HCT116 (cell line): ENCODE data around the gene WNT3A. TPM values are rescaled to one million over a fixed set of nuclear protein-coding genes. Genes with fewer than 3 reads are reported as not detected.

Source experiments
- ATAC-seq: fragments of 200-7000 bp; cut with Tn5 transposase; 2 replicates; pipeline ENCODE4 v1.9.1; 2020; ENCODE audit warnings: mild to moderate bottlenecking, moderate library complexity
- BruUV-seq: library from RNA; stranded (reverse); fragments of 400-500 nt; replicated peaks from 2 replicates; lab custom pipeline; 2021; lab: Mats Ljungman, UMichigan
- CTCF ChIA-PET: fragments of 300-600 bp; sonication (Branson Sonifier 250); formaldehyde crosslinking; loops from one replicate; lab custom pipeline; 2021; ENCODE audit warnings: antibody characterized with exemption; lab: Charles Lee
- POLR2A ChIA-PET: fragments of 300-600, 350-600 bp; sonication (Branson Sonifier 250); formaldehyde crosslinking; loops from one replicate; lab custom pipeline; 2021; ENCODE audit warnings: antibody characterized with exemption; lab: Charles Lee
- RAD21 ChIA-PET, 2 experiments: fragments of 300-600 bp; sonication (Branson Sonifier 250); formaldehyde crosslinking; loops; one replicate each; lab custom pipeline; 2023; ENCODE audit warnings: low total read pairs in 2 of 2; ENCODE audit not compliant: uncharacterized antibody in 2 of 2, unreplicated experiment in 2 of 2, low non-redundant PET in 1 of 2; lab: Charles Lee
- DNase-seq: peaks from one replicate; pipeline ENCODE4 v3.0.0-alpha.2; 2010; ENCODE audit warnings: low read depth, low spot score
- H2AFZ ChIP-seq: fragments of 200-600 bp; shearing (Covaris generic), sonication (generic); 2 replicates; pipeline ENCODE4 v1.6.1; 2017; ENCODE audit warnings: low read depth, mixed run types, mixed read lengths, antibody characterized with exemption, low read length; ENCODE audit not compliant: poor library complexity, severe bottlenecking
- H3K27ac ChIP-seq: 2 replicates; pipeline ENCODE4 v1.5.1; 2012; ENCODE audit warnings: low read depth, low read length
- H3K27me3 ChIP-seq: fragments of 200-600 bp; sonication (generic); 2 replicates; pipeline ENCODE4 v1.6.1; 2016; ENCODE audit warnings: mixed run types, low read length, mixed read lengths; ENCODE audit not compliant: insufficient read depth
- H3K36me3 ChIP-seq, 2 experiments: fragments of 200-500 bp in 1 of 2; fragments of 200-600 bp in 1 of 2; sonication (Bioruptor generic) in 1 of 2; sonication (generic) in 1 of 2; 2 replicates each; pipeline versions ENCODE4 v1.5.1 to v1.6.1; 2014 to 2016; ENCODE audit warnings: low read length in 2 of 2, inconsistent platforms in 1 of 2, mixed read lengths in 1 of 2, mixed run types in 1 of 2; ENCODE audit not compliant: insufficient read depth in 2 of 2, control insufficient read depth in 1 of 2
- H3K4me1 ChIP-seq, 2 experiments: fragments of 200-600 bp in 1 of 2; sonication (generic) in 1 of 2; 2 replicates each; pipeline versions ENCODE4 v1.5.1 to v1.6.1; 2012 to 2017; ENCODE audit warnings: low read length in 2 of 2, inconsistent platforms in 1 of 2, mild to moderate bottlenecking in 1 of 2, mixed read lengths in 1 of 2, mixed run types in 1 of 2, moderate library complexity in 1 of 2; ENCODE audit not compliant: insufficient read depth in 2 of 2, control insufficient read depth in 1 of 2
- H3K4me2 ChIP-seq: fragments of 200-600 bp; sonication (generic); 2 replicates; pipeline ENCODE4 v1.6.1; 2017; ENCODE audit warnings: mixed run types, low read length, mixed read lengths
- H3K4me3 ChIP-seq, 2 experiments: fragments of 200-600 bp in 1 of 2; sonication (generic) in 1 of 2; replicated peaks in 1 of 2; 2 replicates each; pipeline ENCODE4 v1.5.1; 2011 to 2016; ENCODE audit warnings: low read length in 2 of 2, control low read depth in 1 of 2, low read depth in 1 of 2, mild to moderate bottlenecking in 1 of 2, mixed read lengths in 1 of 2, mixed run types in 1 of 2
- H3K79me2 ChIP-seq: fragments of 200-600 bp; sonication (generic); 2 replicates; pipeline ENCODE4 v1.6.1; 2017; ENCODE audit warnings: mild to moderate bottlenecking, mixed run types, low read length, moderate library complexity, mixed read lengths; ENCODE audit not compliant: insufficient read depth
- H3K9ac ChIP-seq: fragments of 200-600 bp; sonication (generic); 2 replicates; pipeline ENCODE4 v1.6.1; 2016; ENCODE audit warnings: low read length, mixed read lengths
- H3K9me2 ChIP-seq: fragments of 200-600 bp; sonication (generic), shearing (Covaris generic); 2 replicates; pipeline ENCODE4 v1.6.1; 2017; ENCODE audit warnings: mixed run types, mild to moderate bottlenecking, moderate library complexity; ENCODE audit not compliant: insufficient read depth
- H3K9me3 ChIP-seq, 2 experiments: fragments of 200-500 bp in 1 of 2; fragments of 200-600 bp in 1 of 2; sonication (Bioruptor generic) in 1 of 2; sonication (generic) in 1 of 2; 2 replicates each; pipeline ENCODE4 v1.6.1; 2014 to 2017; ENCODE audit warnings: low read length in 2 of 2, mixed read lengths in 2 of 2, inconsistent platforms in 1 of 2, low read depth in 1 of 2, mild to moderate bottlenecking in 1 of 2, mixed run types in 1 of 2, moderate library complexity in 1 of 2; ENCODE audit not compliant: control insufficient read depth in 1 of 2, insufficient read depth in 1 of 2
- H4K20me1 ChIP-seq: fragments of 200-600 bp; sonication (generic), shearing (Covaris generic); 2 replicates; pipeline ENCODE4 v1.6.1; 2017; ENCODE audit warnings: mixed run types, mild to moderate bottlenecking, moderate library complexity; ENCODE audit not compliant: insufficient read depth
- CBX3 ChIP-seq: IDR thresholded peaks from 2 replicates; pipeline ENCODE4 v1.6.1; 2012; ENCODE audit warnings: low read depth
- CEBPB ChIP-seq: IDR thresholded peaks from 2 replicates; pipeline ENCODE4 v1.6.1; 2012; ENCODE audit warnings: low read depth
- EGR1 ChIP-seq: IDR thresholded peaks from 2 replicates; pipeline ENCODE4 v1.6.1; 2012; ENCODE audit warnings: low read depth
- ELF1 ChIP-seq: IDR thresholded peaks from 2 replicates; pipeline ENCODE4 v1.6.1; 2012; ENCODE audit warnings: low read depth, borderline replicate concordance
- EZH2 ChIP-seq: fragments of 200-600 bp; sonication (generic); IDR thresholded peaks from 2 replicates; pipeline ENCODE4 v1.6.1; 2017; ENCODE audit warnings: antibody characterized with exemption, mixed run types
- FOSL1 ChIP-seq: IDR thresholded peaks from 2 replicates; pipeline ENCODE4 v1.6.1; 2012; ENCODE audit warnings: low read depth
- POLR2A ChIP-seq: IDR thresholded peaks from 2 replicates; pipeline ENCODE4 v1.7.0; 2011; ENCODE audit warnings: borderline replicate concordance; ENCODE audit not compliant: insufficient read depth, insufficient read length; ENCODE audit errors: extremely low read depth
- RAD21 ChIP-seq: IDR thresholded peaks from 2 replicates; pipeline ENCODE4 v1.6.1; 2012; ENCODE audit warnings: low read depth, mild to moderate bottlenecking
- SRF ChIP-seq: IDR thresholded peaks from 2 replicates; pipeline ENCODE4 v1.6.1; 2012; ENCODE audit warnings: low read depth
- ZNF274 ChIP-seq: fragments of 200-500 bp; sonication (Bioruptor generic); IDR thresholded peaks from 2 replicates; pipeline ENCODE4 v1.6.1; 2014; ENCODE audit warnings: mild to moderate bottlenecking, low read depth, low read length, inconsistent platforms
- intact Hi-C: fragments of 100-400 bp; cut with micrococcal nuclease; formaldehyde crosslinking; loops from 2 replicates; pipeline ENCODE4 v1.10.0; 2022
- total RNA-seq: library from RNA; stranded (reverse); gene quantifications from one replicate; pipeline ENCODE4 v1.2.1, GENCODE V29; 2021; ENCODE audit not compliant: unreplicated experiment
- TF ChIP-seq, protein P1 (sequence below): IDR thresholded peaks from 2 replicates; pipeline ENCODE4 v1.6.1; 2012
- TF ChIP-seq, protein P2 (sequence below), 3 experiments: fragments of 200-600 bp in 1 of 3; sonication (generic) in 1 of 3; IDR thresholded peaks in 2 of 3; conservative IDR thresholded peaks in 1 of 3; 2 replicates each; pipeline ENCODE4 v1.5.1; 2012 to 2017; ENCODE audit warnings: low read depth in 2 of 3, low read length in 2 of 3, antibody characterized with exemption in 1 of 3, borderline replicate concordance in 1 of 3, control low read depth in 1 of 3, mild to moderate bottlenecking in 1 of 3, mixed read lengths in 1 of 3, mixed run types in 1 of 3, moderate library complexity in 1 of 3; ENCODE audit not compliant: insufficient read depth in 1 of 3
- TF ChIP-seq, protein P3 (sequence below): IDR thresholded peaks from 2 replicates; pipeline ENCODE4 v1.6.1; 2011; ENCODE audit warnings: mild to moderate bottlenecking, low read length, moderate library complexity; ENCODE audit not compliant: insufficient replicate concordance; ENCODE audit errors: extremely low read depth
- TF ChIP-seq, protein P4 (sequence below): IDR thresholded peaks from 2 replicates; pipeline ENCODE4 v1.6.1; 2012
- TF ChIP-seq, protein P5 (sequence below): IDR thresholded peaks from 2 replicates; pipeline ENCODE4 v1.6.1; 2012; ENCODE audit warnings: low read depth

Gene WNT3A
- total RNA-seq, 1 experiment from 2014 or later, result 3.7 TPM

DNA sequence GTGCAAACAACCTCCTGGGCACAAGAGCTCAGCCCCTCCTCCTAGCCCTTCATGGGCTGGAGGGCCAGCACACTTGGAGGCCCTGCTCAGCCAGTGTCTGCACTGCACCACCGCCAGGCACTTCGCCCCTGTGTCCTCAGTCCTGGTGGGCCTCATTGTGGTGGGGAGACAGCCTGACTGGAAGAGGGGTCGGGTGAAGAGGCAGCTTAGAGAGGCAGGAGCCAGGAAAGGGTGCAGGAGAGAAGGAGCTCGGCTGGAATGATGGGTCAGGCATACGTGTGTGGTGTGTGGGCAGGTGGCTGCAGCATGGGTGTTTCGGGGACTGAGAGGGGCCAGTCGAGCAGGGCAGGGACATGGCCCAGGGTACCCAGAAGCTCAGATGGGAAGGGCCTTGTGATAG lies 4.1 kb downstream of the WNT3A start:
- Histone ChIP-seq H2AFZ (no peak overlapping the region), H3K4me2 (no peak overlapping the region), H4K20me1 (no peaks in the 10 kb centered on the region), H3K9ac (no peak overlapping the region), H3K27ac (no peak overlapping the region), H3K27me3 (no peaks in the 10 kb centered on the region), H3K79me2 (no peaks in the 10 kb centered on the region), H3K36me3 (no peaks in the 10 kb centered on the region), H3K9me3 (no peaks in the 10 kb centered on the region), H3K9me2 (no peaks in the 10 kb centered on the region), H3K4me1 (peaks cover 0 to 10% of the 10 kb centered on the region in 2 experiments; a peak in 1 of 4 replicates), H3K4me3 (no peak overlapping the region)
- intact Hi-C loops, result no loop called here
- ATAC-seq (no peak), DNase-seq (no peak)
- RAD21 ChIA-PET, result no interaction called here
- POLR2A ChIA-PET, result no interaction called here
- TF ChIP-seq CEBPB (no peak), POLR2A (no peak), ELF1 (no peak), ZNF274 (no peak), FOSL1 (no peak), EZH2 (no peak), RAD21 (no peak), SRF (no peak), EGR1 (no peak), CBX3 (no peak)
- TF ChIP-seq, protein P1, sequence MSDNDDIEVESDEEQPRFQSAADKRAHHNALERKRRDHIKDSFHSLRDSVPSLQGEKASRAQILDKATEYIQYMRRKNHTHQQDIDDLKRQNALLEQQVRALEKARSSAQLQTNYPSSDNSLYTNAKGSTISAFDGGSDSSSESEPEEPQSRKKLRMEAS, result no peak
- TF ChIP-seq, protein P2, sequence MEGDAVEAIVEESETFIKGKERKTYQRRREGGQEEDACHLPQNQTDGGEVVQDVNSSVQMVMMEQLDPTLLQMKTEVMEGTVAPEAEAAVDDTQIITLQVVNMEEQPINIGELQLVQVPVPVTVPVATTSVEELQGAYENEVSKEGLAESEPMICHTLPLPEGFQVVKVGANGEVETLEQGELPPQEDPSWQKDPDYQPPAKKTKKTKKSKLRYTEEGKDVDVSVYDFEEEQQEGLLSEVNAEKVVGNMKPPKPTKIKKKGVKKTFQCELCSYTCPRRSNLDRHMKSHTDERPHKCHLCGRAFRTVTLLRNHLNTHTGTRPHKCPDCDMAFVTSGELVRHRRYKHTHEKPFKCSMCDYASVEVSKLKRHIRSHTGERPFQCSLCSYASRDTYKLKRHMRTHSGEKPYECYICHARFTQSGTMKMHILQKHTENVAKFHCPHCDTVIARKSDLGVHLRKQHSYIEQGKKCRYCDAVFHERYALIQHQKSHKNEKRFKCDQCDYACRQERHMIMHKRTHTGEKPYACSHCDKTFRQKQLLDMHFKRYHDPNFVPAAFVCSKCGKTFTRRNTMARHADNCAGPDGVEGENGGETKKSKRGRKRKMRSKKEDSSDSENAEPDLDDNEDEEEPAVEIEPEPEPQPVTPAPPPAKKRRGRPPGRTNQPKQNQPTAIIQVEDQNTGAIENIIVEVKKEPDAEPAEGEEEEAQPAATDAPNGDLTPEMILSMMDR (IDR thresholded peaks at IDR 0.05 in 2 of 3, conservative IDR thresholded peaks at IDR 0.05 in 1 of 3; ENCODE audit: borderline replicate concordance in 1 of 3, insufficient read depth in 1 of 3, low read depth in 2 of 3, low read length in 2 of 3), result no peak
- TF ChIP-seq, protein P3, sequence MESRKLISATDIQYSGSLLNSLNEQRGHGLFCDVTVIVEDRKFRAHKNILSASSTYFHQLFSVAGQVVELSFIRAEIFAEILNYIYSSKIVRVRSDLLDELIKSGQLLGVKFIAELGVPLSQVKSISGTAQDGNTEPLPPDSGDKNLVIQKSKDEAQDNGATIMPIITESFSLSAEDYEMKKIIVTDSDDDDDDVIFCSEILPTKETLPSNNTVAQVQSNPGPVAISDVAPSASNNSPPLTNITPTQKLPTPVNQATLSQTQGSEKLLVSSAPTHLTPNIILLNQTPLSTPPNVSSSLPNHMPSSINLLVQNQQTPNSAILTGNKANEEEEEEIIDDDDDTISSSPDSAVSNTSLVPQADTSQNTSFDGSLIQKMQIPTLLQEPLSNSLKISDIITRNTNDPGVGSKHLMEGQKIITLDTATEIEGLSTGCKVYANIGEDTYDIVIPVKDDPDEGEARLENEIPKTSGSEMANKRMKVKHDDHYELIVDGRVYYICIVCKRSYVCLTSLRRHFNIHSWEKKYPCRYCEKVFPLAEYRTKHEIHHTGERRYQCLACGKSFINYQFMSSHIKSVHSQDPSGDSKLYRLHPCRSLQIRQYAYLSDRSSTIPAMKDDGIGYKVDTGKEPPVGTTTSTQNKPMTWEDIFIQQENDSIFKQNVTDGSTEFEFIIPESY, result no peak
- TF ChIP-seq, protein P4, sequence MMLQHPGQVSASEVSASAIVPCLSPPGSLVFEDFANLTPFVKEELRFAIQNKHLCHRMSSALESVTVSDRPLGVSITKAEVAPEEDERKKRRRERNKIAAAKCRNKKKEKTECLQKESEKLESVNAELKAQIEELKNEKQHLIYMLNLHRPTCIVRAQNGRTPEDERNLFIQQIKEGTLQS, result no peak
- TF ChIP-seq, protein P5, sequence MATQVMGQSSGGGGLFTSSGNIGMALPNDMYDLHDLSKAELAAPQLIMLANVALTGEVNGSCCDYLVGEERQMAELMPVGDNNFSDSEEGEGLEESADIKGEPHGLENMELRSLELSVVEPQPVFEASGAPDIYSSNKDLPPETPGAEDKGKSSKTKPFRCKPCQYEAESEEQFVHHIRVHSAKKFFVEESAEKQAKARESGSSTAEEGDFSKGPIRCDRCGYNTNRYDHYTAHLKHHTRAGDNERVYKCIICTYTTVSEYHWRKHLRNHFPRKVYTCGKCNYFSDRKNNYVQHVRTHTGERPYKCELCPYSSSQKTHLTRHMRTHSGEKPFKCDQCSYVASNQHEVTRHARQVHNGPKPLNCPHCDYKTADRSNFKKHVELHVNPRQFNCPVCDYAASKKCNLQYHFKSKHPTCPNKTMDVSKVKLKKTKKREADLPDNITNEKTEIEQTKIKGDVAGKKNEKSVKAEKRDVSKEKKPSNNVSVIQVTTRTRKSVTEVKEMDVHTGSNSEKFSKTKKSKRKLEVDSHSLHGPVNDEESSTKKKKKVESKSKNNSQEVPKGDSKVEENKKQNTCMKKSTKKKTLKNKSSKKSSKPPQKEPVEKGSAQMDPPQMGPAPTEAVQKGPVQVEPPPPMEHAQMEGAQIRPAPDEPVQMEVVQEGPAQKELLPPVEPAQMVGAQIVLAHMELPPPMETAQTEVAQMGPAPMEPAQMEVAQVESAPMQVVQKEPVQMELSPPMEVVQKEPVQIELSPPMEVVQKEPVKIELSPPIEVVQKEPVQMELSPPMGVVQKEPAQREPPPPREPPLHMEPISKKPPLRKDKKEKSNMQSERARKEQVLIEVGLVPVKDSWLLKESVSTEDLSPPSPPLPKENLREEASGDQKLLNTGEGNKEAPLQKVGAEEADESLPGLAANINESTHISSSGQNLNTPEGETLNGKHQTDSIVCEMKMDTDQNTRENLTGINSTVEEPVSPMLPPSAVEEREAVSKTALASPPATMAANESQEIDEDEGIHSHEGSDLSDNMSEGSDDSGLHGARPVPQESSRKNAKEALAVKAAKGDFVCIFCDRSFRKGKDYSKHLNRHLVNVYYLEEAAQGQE, result no peak
- BruUV-seq, result no TSS peak
- CTCF ChIA-PET, result interaction anchor here (1.5 kb wide), 1 partner anchor 12 kb away, joined by 4 read pairs; no protein-coding TSS in a partner anchor
